GM19438 (cell line): ENCODE measurements around the gene UCN.

Source experiments
- ATAC-seq: cut with Tn5 transposase; IDR thresholded peaks from one replicate; pipeline ENCODE4 v1.9.1; 2021; ENCODE audit warnings: low read depth; ENCODE audit not compliant: unreplicated experiment

Gene UCN

DNA sequence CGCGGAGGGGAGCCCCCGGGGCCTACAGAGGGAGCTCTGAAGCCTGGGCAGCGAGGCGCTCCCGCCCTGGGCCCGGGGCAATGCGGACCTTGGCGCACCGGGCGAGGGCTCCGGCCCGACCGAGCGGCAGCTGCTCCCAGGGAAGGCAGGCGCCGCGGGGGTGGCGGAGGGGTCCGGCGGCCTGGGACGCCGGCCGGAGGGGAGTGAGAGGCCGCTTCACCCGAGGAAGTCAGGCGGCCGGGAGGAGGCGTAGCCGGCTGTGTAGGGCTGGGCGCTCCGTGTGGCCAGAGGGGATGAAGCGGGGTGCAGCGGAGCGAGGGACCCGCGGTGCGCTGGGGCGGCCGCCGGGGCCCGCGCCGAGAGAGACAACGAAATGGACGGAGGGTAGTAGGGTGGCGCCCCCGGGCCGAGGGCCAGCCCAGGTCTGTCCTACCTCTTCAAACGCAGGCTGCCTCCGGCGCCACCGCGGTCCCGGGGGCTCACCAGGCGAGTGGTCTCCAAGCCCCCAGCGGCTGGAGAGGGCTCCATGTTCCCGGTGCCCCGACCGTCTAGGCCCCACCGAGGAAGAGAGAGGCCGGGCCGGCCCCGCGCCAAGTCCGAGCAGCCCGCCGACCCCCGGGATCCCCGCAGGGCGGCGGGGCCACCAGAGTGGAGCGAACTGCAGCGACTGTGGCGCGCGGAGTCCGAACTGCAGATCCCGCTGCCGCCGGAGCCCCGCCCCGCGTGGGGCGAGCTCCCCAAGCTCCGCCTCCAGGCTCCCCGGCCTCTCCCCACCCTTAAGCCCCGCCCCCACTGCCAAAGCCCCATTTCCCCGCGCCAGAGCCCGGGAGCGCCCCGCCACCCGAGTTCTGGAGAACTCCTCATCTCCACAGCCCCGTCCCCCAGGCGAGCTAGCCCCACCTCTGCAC lies 45.6 kb downstream of the UCN start, which contains the start of gene SLC30A3:
SLC30A3 (minus strand) TSS at position 669 of the 908 bp plus-strand sequence; CDS start at position 528, 141 bp downstream.
- ATAC-seq = peak; percentile 64

DNA sequence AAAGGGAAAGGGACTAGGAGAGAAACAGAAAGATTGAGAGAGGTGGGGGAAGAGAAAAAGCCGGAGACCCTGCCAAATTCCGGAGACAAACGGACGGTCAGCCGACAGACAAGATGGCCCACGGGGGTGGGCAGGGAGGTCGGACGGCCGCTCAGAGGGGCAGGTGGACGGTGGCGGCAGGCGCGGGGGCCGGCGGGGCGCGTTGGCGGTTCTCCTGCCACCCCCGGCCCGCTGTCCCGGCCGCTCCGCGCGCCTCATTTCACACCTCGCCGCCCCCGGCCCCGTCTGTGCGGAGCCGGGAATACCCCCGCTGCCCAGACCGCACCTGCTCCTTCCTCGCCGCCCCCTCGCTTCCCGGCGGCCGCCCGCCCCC lies 46.3 kb downstream of the UCN start:
- ATAC-seq = no peak

DNA sequence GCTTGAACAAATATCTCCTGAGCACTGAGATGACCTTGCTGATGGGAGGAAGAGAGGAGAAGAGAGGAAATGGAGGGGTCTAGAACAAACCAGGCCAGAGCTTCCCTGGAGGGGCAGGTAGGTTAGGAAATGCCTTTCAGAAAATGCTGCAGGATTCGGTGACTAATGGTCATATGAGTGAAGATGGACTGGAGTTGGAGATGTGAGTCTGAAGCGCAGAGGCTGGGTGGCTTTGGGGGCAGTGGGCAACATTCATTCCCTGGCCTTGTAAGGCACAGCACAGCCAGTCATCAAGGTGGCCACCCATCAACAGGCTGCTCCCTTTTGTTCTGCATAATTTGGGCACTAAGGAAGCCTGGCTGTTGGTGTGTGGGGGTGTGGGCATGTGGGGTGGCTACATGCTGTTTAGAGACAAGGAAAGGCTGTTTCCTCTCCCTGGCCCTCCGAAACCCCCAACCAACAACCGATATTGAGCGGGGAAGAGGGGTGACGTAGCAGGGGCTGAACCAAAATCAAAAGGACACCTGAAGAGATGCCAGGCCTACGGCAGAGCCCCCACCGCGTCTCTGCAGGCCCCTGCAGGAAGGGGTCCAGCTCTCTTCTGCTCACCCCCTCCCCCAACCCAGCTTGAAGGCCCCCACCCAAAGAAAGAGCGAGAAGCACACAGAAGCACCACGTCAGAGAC lies 46.9 kb downstream of the UCN start:
- no peak for ATAC-seq

DNA sequence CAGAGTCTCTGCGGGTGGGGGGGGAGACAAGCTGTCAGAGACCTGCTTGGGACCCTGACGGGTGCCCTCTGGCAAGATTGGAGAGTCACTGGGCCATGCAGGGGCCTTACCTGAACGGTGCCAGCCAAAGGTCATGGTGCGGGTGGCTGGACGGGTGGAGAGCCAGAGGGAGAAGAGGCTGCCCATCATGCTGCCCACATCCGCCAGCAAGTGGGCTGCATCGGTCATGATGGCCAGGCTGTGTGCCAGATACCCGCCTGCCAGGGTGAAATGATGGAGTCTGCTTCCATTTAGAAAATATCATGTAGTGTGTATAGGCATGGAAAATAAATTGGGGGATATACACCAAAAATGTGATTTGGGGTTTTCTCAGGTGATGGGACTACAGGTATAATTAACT lies 50.2 kb downstream of the UCN start:
- no peak for ATAC-seq
